Measurements from ENCODE around the gene NELL1.

- TF ChIP-seq, protein P1, sequence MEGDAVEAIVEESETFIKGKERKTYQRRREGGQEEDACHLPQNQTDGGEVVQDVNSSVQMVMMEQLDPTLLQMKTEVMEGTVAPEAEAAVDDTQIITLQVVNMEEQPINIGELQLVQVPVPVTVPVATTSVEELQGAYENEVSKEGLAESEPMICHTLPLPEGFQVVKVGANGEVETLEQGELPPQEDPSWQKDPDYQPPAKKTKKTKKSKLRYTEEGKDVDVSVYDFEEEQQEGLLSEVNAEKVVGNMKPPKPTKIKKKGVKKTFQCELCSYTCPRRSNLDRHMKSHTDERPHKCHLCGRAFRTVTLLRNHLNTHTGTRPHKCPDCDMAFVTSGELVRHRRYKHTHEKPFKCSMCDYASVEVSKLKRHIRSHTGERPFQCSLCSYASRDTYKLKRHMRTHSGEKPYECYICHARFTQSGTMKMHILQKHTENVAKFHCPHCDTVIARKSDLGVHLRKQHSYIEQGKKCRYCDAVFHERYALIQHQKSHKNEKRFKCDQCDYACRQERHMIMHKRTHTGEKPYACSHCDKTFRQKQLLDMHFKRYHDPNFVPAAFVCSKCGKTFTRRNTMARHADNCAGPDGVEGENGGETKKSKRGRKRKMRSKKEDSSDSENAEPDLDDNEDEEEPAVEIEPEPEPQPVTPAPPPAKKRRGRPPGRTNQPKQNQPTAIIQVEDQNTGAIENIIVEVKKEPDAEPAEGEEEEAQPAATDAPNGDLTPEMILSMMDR (IDR thresholded peaks at IDR 0.05; ENCODE audit: insufficient read depth, low read depth, low read length): no peak
- TF ChIP-seq EZH2 (IDR thresholded peaks at IDR 0.05; ENCODE audit: insufficient read depth, low read length): no peak
Observed at GRCh38 chr11:21104641-21105040, 435.3 kb downstream of the NELL1 start.

Data from astrocyte (in vitro differentiated cells and primary cell).